DLD1 (cell line): ENCODE results near the gene PTPN1.
"Not testable (repeated sequence)": the region's sequence is repeated elsewhere in the genome, so short reads cannot be mapped to it uniquely, and the experiment has no call there.

Experiments
- in situ Hi-C: cut with HindIII; loops from 2 replicates; pipeline ENCODE4 v1.10.0; 2017; ENCODE audit warnings: low sequenced_read_pairs

PTPN1 gene

GRCh38 chr20:50551288-50551687 is 41.1 kb downstream of the PTPN1 start:
- in situ Hi-C loops = no loop called here

DNA sequence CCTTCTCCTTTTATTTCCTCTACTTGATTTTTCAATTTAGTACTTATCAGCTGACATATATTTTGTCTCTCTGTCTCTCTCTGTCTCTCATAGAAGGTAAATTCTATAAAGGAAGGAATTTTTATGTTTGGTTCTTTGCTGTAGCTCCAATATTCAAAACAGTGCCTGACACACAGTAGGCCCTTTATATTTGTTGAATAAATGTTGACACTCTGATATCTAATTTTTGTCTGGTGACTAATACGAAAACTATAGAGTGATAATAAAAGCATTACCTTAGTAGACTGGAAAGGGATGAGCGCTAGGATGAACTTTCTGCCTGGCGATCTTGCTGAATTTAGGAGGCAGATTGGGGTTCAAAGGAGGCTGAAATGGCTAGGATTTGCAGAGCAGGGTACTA is 42.8 kb downstream of the PTPN1 start:
- in situ Hi-C loops = no loop called here

- in situ Hi-C loops = no loop called here
Measured at GRCh38 chr20:50554694-50555579, 44.8 kb downstream of the PTPN1 start.

DNA sequence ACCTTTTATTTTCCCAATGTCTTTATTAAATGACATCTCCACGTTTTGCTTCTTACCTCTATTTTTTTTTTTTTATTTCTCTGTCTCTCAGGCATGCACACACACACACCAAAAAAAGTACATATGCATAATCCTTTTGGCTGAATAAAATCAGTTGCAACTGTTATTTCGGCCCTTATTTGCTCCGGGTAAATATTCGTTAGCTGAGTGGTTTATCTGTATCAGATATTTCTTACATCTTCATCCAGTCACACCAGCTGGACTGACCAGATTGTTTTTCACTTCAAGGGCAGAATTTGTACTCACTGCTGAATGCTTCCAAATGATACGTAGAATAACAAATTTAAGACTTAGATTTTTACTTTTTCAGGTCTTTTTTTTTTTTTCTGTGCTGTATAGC is 45.5 kb downstream of the PTPN1 start:
- in situ Hi-C loops = no loop called here

DNA sequence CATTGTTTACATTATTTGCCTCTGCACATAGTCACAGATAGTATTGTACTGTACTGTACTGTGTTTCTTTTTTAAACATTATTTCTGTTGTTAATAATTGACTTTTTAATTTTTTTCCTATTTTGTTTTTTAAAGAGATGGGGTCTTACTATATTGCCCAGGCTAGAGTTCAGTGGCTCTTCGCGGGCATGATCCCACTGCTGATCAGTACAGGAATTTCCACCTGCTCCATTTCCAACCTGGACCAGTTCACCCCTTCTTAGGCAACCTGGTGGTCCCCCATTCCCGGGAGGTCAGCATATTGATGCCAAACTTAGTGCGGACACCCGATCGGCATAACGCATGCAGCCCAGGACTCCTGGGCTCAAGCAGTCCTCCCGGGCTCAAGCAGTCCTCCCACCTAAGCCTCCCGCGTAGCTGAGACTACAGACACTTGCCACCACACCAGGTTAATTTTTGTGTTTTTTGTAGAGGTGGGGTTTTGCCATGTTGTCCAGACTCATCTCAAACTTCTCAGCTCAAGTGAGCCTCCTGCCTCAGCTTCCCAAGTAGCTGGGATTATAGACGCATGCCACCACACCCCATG is 47.5 kb downstream of the PTPN1 start:
- in situ Hi-C loops = no loop called here

DNA sequence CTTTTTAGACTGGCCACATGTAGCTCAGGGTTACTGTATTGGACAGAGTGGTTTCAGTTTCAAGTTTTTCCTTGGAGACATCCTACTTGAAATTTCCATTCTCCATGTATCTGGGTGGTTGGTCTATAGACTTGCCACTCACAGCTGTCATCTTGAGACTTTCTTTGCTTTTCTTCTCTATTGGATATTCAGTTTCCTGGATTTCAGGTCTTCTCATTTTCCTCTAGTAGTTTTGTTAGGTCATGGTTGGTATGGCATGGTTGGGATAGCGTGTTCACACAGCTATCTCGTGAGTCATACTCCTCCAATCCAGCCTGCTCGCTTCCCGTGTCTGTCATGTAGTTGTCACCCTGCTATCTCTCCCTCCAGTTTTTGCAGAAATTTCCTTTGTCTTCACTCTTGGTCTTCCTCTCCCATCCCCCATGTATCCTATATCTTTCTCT is 48.3 kb downstream of the PTPN1 start:
- in situ Hi-C loops = no loop called here

GRCh38 chr20:50559149-50559548 is 49.0 kb downstream of the PTPN1 start:
- in situ Hi-C loops = no loop called here

DNA sequence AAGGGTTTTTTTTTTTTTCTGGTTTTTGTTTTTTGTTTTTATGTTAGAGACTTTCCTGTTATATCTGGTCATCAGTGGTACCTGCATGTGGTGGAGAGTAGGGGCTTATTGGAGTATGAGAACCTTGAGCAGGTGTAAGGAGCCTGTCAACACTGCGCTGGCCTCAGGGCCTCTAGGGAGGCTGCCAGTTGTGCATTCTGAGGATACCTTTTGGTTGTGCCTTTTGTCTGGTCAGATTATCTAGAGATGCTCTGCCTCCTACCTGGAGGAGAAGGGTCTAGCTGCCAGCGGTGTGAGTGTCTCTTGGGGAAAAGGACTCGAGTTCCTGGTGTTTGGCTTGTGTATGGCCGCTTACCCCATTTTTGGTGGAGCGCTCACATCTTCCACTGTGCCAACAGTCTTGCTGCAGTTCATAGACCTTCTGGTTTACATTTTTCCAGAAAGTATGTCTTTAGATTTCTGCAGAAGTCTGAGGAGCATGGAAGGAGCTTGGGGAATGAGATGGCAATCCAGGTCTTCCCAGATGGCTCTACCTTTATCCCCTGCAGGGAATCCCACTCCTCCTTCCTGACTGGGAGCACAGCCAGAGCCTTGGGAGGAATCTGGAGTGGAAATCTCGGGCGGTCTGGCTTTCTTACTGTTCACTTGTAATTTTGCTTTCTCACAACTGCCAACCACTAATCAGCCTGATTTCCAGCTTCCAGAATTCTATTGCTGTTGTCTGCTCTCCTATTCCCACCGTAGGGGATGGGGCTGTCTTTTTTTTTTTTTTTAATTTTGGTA is 49.9 kb downstream of the PTPN1 start:
- in situ Hi-C loops = loop anchor here (5.0 kb wide), 1 partner anchor 48 kb away; the partner anchor contains the start of gene PTPN1

GRCh38 chr20:50560867-50561266 is 50.7 kb downstream of the PTPN1 start:
- in situ Hi-C loops = loop anchor here (5.0 kb wide), 1 partner anchor 49 kb away; the partner anchor contains the start of gene PTPN1

- in situ Hi-C loops = loop anchor here (5.0 kb wide), 1 partner anchor 49 kb away; the partner anchor contains the start of gene PTPN1
Measured at GRCh38 chr20:50561379-50562078, 51.3 kb downstream of the PTPN1 start.

GRCh38 chr20:50562262-50562701 is 52.1 kb downstream of the PTPN1 start:
- in situ Hi-C loops = loop anchor here (5.0 kb wide), 1 partner anchor 50 kb away; the partner anchor contains the start of gene PTPN1

DNA sequence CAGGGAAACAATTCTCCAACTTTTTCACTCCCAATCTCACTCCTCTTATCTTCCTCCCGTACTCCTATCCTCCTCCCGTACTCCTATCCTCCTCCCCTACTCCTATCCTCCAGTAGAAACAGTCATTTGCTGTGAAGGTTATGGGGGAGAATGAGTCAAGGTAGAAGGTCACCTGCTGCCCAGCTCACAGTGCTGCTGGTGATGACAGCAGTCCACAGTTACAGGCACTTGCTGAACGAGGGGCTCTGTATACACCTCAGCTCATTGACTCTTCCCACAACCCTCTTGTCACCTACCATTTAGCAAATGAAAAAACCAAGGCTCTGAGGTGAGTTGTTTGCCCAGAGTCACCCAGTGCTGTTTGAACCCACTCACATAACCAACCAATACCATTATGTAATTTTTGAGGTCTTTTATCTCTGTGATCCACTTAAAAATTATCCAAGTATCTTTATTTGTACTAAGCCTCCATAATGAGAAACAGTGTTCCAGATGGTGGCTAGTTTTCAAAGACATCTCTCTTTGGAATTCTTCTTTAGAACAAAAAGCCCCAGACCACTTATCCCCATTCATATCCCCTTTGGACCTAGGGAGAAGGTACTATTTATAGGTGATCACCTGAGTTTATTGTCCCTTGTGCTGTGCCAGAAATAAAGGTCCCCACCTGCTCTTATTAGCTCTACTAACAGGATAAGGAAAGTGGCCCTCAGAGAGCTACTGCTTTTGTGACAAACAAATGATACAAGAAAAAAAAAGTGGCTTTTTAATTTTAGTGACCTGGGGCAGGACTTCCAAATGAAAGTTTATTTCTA is 53.2 kb downstream of the PTPN1 start:
- in situ Hi-C loops = loop anchor here (5.0 kb wide), 1 partner anchor 51 kb away; the partner anchor contains the start of gene PTPN1

DNA sequence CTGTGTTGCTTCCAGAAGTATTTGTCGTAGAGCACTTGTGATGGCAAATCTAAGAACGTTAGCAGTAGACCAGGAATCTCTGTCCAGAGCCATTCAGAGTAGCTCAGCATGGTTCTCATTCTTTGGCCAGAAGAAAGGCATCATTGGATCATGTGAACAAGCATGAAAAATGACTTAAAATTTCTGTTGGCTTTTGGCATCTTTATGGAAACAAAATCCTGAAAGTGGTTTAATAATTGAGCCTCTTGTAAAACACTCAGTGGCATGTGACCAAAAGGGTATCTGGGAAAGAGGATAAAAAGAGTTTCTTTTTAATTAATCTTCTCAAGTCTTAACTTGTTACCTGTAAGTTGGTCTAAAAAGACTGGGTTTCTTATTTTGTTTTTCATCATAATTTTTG is 55.2 kb downstream of the PTPN1 start:
- in situ Hi-C loops = no loop called here

GRCh38 chr20:50565871-50566270 is 55.7 kb downstream of the PTPN1 start:
- in situ Hi-C loops = no loop called here

- in situ Hi-C loops = no loop called here
Measured at GRCh38 chr20:50567860-50568548, 57.8 kb downstream of the PTPN1 start.

DNA sequence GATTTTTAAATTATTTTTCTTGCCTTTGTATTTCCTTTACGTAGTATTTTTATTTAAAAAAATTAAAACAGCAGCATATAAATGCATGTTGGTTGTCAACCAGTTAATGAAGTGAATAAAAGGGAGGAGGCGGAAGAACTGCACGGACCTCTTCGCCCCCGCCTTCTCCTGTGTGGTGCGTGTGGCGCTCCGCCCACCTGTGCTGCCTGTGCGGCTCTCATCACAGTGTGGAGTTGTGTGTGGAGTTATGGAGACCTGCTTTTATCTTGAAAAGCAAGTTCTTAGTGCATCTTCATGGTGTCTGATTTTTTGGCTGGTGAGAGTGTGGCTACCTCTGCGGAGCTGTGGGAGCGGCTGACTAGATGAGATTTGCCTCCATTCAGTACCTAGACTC is 58.4 kb downstream of the PTPN1 start:
- in situ Hi-C loops = no loop called here

DNA sequence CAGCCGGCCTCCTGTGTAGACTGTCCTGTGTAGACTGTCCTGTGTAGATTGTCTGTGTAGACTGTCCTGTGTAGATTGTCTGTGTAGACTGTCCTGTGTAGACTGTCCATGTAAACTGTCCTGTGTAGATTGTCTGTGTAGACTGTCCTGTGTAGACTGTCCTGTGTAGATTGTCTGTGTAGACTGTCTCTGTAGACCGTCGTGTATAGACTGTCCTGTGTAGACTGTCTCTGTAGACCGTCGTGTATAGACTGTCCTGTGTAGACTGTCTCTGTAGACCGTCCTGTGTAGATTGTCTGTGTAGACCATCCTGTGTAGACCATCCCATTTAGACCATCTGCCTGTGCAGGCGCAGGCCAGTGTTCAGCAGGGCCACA is 59.3 kb downstream of the PTPN1 start:
- in situ Hi-C loops = not testable (repeated sequence)

DNA sequence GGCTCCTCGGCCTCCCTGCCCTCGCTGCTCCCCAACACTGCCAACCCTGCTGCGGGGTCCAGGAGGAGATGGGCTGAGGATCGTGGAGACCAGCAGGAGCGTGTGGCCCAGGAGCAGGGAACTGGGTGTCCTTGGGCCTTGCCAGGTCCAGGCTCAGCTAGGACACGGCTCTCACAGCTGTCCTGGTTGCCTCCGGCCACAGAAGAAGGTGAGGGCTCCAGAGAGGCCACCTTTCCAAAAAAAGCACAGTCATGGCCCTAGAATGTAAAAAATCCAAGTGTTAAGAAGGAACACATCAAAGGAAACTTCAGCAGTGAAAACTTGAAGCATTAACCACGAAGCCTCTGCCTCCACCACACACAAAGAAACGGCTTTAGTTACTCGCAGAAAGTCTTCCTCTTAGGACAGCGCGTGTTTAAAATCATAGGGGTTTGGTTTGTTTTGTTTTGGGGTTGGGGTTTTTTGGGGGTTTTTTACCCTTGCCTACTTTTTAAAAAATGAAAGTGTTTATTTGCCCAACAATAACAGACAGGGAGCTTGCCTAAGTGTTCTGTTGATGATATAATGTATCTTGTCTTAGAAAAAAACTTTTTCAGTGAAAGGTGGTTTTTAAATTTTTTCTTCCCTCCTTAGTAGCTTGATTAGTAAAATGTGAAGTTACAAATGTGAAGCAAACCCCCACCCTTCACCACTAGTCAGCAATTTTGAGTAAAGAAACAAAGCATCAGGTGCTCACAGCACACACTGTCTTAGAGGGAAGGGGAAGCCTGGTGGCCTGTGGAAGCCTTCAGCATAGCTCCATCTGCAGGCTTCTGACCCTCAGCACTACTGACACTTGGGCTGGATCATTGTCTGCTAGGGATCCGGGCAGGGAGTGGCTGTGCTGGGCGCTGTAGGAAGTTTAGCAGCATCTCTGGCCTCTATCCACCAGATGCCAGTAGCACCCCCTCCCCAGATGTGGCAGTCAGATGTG is 60.0 kb downstream of the PTPN1 start:
- in situ Hi-C loops = no loop called here
